NCI-H2196 treated with DMSO at 0.1 percent for 48 hours (cell line): ENCODE data around the gene VSNL1.

ENCODE experiments used
- DNase-seq: peaks from one replicate; lab custom pipeline; 2025; ENCODE audit not compliant: unreplicated experiment; lab: John Stamatoyannopoulos, UW

Gene VSNL1

DNA sequence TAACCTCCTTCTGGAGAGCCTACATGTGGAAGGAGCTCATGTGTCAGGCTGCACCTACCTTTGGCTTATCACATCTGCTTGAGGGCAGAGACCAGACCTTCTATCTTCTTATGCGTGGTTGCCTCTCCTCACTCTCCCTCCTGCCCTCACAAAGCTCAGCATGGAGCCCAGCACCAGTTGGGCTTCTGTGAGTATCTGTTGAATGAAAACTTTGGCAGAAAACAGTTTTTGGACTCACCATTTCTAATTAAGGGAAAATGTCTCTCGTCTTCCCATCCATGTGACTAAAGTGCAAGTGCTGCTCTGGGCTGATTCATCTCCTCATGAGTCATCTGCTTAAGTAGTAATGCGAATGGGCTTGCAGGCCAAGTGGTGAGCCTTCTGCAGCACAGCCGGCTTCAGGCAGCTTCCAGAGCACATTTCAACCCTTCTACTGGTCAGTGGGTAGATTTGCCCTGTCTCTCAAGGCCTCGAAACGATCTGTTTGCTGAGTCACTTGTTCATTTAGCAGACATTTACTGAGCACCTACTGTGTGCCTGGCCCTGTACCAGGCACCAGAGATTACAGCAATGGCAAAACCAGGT, 102.6 kb downstream of the VSNL1 start:
- no peak for DNase-seq

DNA sequence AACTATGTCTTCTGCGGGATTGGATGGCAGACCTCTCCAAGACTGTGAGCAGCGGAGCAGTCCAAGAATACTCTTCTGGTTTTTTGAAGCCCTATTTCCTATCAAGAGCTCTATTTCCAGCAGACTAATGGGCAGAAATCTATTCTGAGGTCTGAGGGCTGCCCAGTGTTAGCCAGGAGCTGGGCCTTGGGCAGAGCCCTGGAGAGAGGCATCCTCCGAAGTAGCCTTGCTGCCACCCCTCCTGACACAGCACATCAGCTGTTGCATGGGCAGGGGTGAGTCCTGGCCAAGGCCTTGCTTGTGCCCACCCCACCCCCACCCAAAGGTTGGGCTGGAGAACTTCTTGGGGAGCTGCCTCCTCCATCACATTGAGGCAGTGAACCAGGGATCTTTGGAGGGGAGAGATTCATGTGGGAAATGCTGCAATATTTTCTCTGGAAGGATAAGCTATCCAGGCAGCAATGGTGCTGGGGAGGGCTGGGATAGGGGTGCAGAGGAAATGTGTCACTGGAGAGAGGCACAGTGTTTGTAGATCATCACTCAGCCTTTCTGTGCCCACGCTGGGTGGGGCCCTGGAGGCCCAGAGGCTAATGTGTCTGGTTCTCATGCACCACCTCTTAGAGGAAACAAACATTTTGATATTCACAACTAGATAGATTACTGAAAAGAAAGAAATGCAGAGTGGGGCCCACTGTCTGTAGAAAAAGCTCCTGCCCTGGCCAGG, 104.7 kb downstream of the VSNL1 start:
- DNase-seq = no peak

DNA sequence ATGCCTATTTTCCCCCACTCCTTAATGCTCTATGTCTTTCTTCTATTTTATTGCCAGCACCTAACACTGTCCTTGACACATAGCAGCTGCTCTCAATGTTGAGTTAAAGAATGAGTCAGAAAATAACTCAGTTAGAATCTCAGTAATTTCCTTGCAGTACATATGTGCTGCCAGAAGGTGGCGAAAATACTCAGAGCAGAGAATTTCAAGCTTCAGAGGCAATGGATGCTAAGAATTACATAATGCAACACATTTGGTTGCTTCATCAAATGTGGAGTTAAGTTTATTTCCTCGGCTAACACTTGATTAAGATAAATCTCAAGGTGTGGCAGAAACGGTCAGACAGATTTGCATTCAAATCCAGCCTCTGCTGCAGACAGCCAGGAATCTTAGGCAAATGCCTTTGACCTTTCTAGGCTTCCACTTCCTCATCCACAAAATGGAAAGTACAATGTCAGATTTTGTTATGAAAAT, 105.6 kb downstream of the VSNL1 start:
- DNase-seq = peak; percentile 29

- DNase-seq = no peak
Measured at GRCh38 chr2:17646838-17647701, 106.6 kb downstream of the VSNL1 start.

- DNase-seq = no peak
Measured at GRCh38 chr2:17648581-17648980, 108.1 kb downstream of the VSNL1 start.

DNA sequence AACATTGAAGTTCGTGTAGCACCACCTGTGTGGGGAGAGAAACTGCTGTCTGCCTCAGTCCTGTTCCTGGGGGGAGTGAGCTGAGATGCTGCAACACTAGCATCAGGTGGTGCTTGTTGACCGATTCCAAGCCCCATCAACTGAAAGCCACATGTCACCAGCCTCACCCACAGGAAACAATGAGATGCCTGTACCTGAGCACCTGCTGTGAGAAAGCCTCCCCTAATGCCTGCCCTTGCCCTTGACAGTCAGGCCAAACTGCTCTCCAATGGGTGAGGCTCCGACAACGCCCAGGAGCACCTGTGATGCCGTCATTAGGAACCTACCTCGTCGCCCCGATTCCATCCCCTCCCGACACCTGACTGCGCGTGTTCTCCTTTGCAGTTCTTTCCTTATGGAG, 108.5 kb downstream of the VSNL1 start:
- DNase-seq = no peak

DNA sequence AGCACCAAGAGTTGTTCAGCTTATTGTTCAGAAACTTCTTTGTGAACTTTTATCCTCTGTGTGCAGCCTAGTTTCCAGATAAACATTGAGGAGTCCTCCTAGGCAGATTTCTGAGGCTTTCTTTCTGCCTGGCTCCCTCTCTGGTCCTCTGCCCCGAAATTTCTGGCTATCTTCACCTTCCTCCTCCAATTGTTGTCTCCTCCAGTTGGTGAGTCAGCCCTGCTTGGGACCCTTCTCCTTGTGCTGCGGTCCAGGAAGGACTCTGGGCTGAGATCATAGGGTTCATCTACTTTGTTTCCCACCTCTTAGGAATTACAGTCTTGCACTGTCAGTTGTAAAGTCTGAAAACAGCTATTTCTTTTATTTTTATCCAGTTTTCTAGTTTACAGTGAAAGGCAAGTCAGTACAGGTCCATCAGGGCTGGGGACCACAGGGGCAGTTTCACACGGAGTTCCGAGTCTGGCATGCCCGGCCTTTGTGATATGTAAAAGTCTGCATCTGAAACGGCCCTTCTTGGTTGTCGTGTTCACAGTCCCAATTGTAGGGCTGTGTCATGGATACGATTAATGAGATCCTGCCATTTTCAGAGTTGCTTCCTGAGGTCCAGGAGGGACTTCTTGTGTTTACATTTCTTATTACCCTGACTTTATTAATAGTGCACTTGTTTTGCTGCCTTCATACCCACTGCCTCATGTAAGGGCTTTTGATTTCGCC, 112.3 kb downstream of the VSNL1 start:
- no peak for DNase-seq

DNA sequence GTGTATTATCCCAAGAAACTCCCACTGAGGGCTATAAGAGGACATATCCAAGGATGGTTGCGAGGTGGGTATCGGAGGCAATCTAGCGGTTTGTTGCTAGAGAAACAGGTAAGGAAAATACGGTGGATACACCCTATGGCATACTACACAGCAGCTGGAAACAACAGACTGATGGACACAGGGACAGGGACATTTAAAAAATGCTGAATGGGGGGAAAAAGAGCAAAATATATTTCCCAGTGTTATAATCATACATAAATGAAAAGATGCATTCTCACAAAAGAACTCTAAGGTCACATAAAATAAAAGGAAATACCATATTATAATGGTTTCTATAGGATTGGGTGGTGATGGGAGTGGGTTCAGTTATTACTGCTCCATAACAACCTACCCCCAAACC, 117.3 kb downstream of the VSNL1 start:
- DNase-seq = no peak

DNA sequence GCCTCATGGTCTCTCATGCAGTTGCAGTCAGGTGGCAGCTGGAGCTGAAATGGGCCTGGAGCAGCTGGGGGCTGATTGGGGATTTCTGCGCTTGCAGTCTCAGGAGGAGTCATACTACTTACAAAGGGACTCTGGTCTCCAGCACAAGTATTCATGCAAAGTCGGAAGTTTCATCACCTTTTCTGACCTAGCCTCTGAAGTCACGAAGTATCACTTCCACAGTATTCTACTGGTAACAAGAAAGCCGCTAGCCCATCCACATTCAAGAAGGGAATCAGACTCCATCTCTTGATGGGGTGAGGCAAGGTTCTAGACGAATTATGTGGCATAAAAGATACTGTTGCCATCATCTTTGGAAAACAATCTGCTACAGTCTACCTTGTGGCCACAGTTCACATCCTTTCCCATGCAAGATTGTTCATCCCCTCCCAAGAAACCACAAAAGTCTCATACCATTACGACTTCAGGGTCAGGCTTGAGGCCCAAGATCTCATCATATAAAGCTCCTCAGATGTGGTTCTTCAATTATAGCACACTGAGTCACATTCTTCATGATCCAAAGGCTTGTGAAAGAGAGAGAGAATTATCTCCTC, 117.9 kb downstream of the VSNL1 start:
- no peak for DNase-seq

- no peak for DNase-seq
Measured at GRCh38 chr2:17660219-17660618, 119.7 kb downstream of the VSNL1 start.

GRCh38 chr2:17661460-17661859, 121.0 kb downstream of the VSNL1 start:
- DNase-seq = no peak

DNA sequence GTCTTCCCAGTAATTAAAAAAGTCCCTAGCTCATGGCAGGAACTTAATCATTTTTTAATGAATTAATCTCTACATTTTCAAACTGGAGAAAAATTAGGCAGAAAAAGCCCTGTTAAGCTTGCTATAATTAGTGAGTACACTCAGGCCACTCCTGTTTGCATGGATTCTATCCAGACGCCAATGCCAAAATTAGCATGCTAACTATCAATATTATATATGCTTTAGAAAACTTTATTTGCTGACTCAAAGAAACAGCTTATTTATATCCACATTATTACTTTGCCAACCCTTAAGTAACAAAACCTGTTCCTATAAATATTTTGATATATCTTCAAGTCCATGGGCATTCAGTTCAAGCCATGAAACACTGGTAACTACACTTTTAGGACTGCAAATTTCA, 122.2 kb downstream of the VSNL1 start:
- no peak for DNase-seq

GRCh38 chr2:17664534-17664933, 124.0 kb downstream of the VSNL1 start:
- DNase-seq = no peak

GRCh38 chr2:17667898-17668297, 127.4 kb downstream of the VSNL1 start:
- DNase-seq = no peak

DNA sequence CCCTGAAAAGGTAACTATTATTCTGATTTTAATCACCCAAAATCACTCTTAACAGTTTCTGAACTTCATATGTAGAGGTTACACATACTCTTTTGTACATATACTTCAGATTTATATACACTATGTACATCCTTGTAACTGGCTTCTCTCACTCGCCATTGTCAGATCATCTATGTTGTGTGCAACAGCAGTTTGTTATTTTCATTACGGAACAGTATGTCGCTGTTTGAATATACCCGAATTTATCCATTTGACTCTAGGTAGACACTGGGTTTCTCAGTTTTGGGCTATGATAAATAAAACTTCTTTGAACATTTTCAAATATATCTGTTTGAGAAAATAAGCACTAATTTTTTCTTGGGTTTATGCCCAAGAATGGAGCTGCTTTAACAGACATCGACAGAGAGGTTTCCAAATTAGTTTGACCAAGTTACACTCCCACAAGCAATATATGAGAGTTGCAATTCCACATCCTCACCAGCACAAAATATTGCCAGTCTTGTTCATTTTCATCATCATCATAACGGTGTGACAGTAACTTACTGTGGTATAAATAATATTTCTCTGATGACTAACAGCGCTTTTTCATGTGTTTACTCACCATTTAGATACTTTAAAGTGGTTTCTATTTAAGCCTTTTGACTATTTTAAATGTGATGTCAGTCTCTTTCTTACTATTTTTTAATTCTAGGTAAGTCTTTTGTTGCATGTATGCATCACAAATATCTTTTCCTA, 132.3 kb downstream of the VSNL1 start:
- no peak for DNase-seq

DNA sequence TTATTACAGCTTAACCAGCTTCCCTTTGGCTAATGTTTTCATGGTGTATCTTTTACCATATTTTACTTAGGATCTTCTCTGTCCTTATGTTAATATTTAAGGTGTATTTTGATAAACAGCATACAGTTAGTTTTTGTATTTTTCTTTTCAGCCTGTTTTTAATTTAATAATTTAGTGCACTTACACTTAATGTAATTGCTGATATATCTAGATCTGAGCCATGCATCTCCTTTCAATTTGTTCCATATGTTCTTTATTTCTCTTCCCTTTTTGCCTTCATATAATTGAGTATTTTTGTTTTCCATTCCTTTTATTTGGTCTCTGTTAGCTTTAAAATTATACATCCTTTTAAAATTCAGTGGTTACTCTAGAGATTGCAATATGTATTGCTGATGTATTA, 134.3 kb downstream of the VSNL1 start:
- DNase-seq = no peak

DNA sequence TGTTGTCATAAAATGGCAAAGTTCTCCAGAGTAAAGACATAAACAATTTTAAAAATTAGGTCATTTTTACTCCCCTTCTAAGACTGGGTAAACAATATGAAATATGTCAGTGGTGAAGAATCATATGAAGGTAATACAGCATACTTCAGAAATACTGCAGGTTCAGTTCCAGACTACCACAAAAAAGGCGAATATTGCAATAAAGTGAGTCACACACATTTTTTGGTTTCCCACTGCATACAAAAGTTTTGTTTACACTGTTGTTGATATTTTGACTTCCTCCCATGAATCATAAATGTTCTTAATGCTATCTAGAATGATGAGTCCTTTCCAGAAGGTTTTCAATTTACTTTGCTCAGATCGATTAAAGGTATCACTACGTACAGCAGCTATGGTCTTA, 139.6 kb downstream of the VSNL1 start:
- DNase-seq = no peak

DNA sequence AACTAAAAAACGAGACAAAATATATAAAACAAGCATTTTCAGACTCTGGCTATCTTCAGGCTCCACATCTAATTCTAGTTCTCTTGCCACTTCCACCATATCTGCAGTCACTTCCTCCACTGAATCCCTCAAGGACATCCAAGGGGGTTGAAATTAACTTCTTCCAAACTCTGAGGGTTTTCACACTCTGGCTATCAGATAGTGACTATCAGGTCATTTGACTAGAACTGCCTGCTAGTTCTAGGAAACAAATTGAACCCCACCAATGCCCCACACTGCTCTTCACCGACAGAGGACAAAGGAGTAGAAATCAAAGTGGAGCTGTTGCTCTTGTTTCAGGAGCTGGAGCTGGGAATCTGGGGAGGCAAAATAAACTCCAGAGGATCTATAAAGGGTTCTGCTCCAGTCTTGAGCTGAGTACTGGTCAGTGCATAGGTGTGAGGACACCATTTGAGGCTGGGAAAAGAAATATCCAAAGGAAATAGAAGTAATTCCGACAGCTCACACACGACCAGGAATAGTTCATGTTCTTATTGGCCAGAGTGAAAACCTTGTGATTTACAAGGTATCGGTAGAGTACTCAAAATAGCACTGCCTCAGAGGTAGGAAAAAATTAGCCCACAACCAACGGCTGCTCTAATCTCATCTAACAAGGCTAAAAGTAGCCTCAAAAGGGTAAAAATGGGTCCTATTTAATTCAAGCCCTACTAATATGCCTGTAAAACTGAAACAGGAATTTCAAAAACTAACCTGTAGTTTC, 141.8 kb downstream of the VSNL1 start:
- no peak for DNase-seq

GRCh38 chr2:17683981-17684380, 143.5 kb downstream of the VSNL1 start:
- DNase-seq = no peak

DNA sequence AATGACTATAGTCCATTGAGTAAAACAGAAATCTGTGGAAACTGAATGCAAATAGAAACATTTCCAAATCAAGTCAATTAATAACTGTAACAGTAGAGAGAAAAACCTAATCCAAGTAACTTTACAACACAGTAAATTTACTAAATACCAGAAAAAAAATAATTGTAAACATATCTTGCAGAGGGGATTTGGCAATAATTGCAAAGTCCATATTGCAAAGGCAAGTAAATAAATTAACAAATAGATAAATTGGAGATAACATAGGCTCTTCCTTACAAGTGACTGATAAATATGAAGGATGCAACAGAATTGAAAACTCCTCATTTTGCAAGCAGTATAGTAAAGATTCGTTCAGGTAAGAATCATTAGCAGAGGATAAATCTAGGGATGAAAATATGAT, 148.1 kb downstream of the VSNL1 start:
- no peak for DNase-seq
